ENCODE data around the gene BPIFB4. TPM values are rescaled to one million over a fixed set of nuclear protein-coding genes. Genes with fewer than 3 reads are reported as not detected.

BPIFB4 gene
- total RNA-seq, 1 donor from 2014 or later = not detected

- no peak for TF ChIP-seq CTCF (conservative IDR thresholded peaks at IDR 0.05)
- Mint-ChIP-seq H3K36me3 (ENCODE audit: low read depth) (no peaks in the 10 kb centered on the region), H3K4me1 (peaks cover 5% of the 10 kb centered on the region), H3K4me3 (no peak overlapping the region), H3K27ac (ENCODE audit: unreplicated experiment) (no peak overlapping the region), H3K27me3 (ENCODE audit: low read depth) (peaks cover 26% of the 10 kb centered on the region), H3K9me3 (no peaks in the 10 kb centered on the region)
- DNase-seq (ENCODE audit: low read depth, low spot score) = no peak
Measured at GRCh38 chr20:33130568-33131061, 51.2 kb downstream of the BPIFB4 start.

DNA sequence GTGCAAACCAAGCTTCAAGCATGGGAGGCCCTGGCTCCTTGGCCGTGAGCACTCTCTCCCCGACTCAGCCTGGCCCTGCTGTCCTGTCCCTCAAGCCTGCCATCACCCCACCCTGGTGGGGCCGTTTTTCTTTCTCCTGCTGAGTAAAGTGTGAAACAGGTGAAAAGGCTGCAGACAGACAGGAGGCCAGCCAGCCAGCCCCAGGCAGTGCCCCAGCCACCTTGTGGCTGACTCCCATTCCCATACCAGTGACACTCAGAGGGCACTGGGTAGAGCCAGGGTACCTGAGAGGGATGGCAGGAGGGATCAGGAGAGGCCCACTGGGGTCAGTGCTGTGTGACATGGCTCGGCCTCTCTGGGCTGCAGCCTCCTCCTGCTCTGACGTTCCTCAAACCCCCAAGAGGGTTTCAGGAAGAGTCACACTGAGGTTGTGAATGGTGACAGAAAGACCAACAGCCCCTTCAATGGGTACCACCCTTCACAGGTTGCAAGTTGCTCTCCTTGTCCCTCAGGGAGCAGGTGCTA, 52.6 kb downstream of the BPIFB4 start:
- Mint-ChIP-seq H3K27me3 (ENCODE audit: low read depth) (peaks cover 22% of the 10 kb centered on the region), H3K9me3 (no peaks in the 10 kb centered on the region), H3K4me3 (no peak overlapping the region), H3K27ac (ENCODE audit: unreplicated experiment) (no peak overlapping the region), H3K36me3 (ENCODE audit: low read depth) (no peaks in the 10 kb centered on the region), H3K4me1 (peaks cover 5% of the 10 kb centered on the region)
- no peak for TF ChIP-seq CTCF (conservative IDR thresholded peaks at IDR 0.05)
- DNase-seq (ENCODE audit: low read depth, low spot score) = no peak

DNA sequence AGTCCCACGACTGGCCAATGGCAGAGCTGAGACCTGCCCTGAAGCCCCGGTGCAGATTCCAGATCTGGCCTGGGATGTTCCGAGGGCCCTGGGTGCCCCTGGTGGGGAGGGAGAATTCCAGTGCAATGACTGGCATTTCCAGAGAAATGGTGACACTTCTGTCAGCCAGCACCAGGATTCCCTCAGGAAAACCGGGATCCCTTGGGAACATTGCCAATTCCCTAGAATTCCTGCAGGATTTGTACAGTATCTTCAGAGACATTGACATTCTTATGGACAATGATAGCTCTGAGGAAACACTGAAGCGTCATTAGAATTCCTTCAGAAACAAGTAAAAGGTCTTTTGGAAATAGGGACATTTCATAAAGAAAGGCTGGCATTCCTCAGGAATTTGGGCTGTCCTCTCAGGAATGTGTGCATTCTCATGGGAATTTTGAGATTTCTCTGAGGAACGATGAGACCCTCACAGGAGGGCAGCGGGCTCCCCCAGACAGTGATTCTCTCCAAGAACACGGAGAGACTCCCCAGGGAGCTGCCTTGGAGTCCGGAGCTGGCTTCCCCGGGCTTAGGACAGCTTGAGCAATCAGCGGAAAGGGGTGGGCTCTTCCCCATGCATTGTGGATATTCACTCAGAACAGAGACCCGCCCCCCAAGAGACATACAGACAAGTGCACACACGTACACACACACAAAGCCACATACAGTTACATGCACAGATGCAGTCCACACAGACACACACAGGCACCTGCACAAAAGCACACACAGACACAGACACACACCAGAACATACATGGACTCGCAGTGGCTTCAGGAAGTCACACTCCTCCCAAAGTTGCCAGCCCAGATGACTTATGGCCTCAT, 53.3 kb downstream of the BPIFB4 start:
- H3K27ac Mint-ChIP-seq (ENCODE audit: unreplicated experiment) = no peak overlapping the region
- H3K9me3 Mint-ChIP-seq = no peaks in the 10 kb centered on the region
- H3K4me3 Mint-ChIP-seq = no peak overlapping the region
- no peaks in the 10 kb centered on the region for H3K36me3 Mint-ChIP-seq (ENCODE audit: low read depth)
- TF ChIP-seq CTCF (conservative IDR thresholded peaks at IDR 0.05) = no peak
- no peak for DNase-seq (ENCODE audit: low read depth, low spot score)
- H3K4me1 Mint-ChIP-seq = peaks cover 5% of the 10 kb centered on the region
- H3K27me3 Mint-ChIP-seq (ENCODE audit: low read depth) = peaks cover 23% of the 10 kb centered on the region

DNA sequence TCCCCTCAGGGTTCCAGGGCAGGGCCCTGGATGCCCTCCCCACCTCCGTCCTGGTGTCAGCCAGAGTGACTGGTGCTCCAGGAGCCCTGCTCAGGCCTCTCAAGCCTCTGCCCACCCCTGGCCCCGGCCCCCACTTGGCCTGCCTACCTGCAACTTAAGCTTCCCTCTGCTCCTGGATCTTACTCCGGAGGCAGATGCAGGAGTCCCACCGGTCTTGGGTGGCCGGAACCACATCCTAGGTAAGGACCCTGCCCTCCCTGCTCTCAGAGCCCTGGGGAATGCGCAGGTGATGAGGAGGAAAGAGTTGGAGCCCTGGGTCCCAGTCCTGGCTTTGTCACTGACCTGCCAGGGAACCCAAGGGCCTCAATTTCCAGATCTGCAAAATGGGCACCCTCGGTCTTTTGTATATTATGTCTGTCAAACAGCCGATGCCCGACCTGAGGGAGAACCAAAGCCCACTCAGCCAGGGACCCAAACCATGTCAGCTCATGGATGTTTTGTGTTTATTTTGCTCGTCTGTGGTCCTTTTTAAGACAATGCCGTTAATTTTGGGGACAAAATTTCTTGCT, 54.0 kb downstream of the BPIFB4 start:
- Mint-ChIP-seq H3K36me3 (ENCODE audit: low read depth) (no peaks in the 10 kb centered on the region), H3K27me3 (ENCODE audit: low read depth) (peaks cover 21% of the 10 kb centered on the region), H3K9me3 (no peaks in the 10 kb centered on the region), H3K4me3 (no peak overlapping the region), H3K4me1 (peaks cover 5% of the 10 kb centered on the region), H3K27ac (ENCODE audit: unreplicated experiment) (no peak overlapping the region)
- no peak for DNase-seq (ENCODE audit: low read depth, low spot score)
- TF ChIP-seq CTCF (conservative IDR thresholded peaks at IDR 0.05) = no peak

DNA sequence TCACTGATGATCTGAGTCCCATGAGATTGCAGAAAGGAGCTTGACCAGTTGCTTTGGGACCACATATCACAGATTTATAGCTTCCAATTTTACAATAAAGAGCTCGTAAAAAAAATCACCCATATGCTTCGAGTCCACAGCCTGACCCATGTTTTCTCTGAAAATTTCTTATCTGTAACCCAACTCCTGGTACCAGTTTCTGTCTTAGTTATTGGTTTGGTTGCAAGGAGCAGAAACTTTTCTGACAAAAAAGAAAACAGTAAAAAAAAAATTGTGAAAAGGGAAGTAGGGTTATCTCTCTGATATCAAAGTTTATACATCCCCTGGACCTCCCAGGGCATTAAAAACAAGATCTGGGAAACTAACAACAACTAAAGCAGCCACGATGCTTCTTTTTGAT, 57.8 kb downstream of the BPIFB4 start:
- H3K27me3 Mint-ChIP-seq (ENCODE audit: low read depth) = peaks cover 25% of the 10 kb centered on the region
- TF ChIP-seq CTCF (conservative IDR thresholded peaks at IDR 0.05) = no peak
- no peak overlapping the region for H3K27ac Mint-ChIP-seq (ENCODE audit: unreplicated experiment)
- peaks cover 5% of the 10 kb centered on the region for H3K4me1 Mint-ChIP-seq
- no peaks in the 10 kb centered on the region for H3K36me3 Mint-ChIP-seq (ENCODE audit: low read depth)
- no peaks in the 10 kb centered on the region for H3K9me3 Mint-ChIP-seq
- no peak for DNase-seq (ENCODE audit: low read depth, low spot score)
- no peak overlapping the region for H3K4me3 Mint-ChIP-seq

Measured in neural crest cell (in vitro differentiated cells).